HEK293 (cell line): Measurements from ENCODE around the gene PPP2CA.
"Not testable (repeated sequence)": the region's sequence is repeated elsewhere in the genome, so short reads cannot be mapped to it uniquely, and the experiment has no call there.

ENCODE experiments used
- BCL11A ChIP-seq: fragments of 450-650 bp; formaldehyde crosslinking; IDR thresholded peaks from 2 replicates; pipeline ENCODE4 v1.5.1; 2016; ENCODE audit warnings: low read depth, missing biosample characterization, missing genetic modification characterization
- FEZF1 ChIP-seq: fragments of 450-650 bp; formaldehyde crosslinking; IDR thresholded peaks from 2 replicates; pipeline ENCODE4 v1.5.1; 2016; ENCODE audit warnings: missing biosample characterization, missing genetic modification characterization
- RBAK ChIP-seq: fragments of 450-650 bp; formaldehyde crosslinking; IDR thresholded peaks from 2 replicates; pipeline ENCODE4 v1.5.1; 2016; ENCODE audit warnings: missing biosample characterization, missing genetic modification characterization
- ZBTB7A ChIP-seq: fragments of 450-650 bp; formaldehyde crosslinking; IDR thresholded peaks from 2 replicates; pipeline ENCODE4 v1.5.1; 2016; ENCODE audit warnings: low read depth, missing biosample characterization, missing genetic modification characterization
- ZNF214 ChIP-seq: fragments of 450-650 bp; formaldehyde crosslinking; IDR thresholded peaks from 2 replicates; pipeline ENCODE4 v1.5.1; 2017; ENCODE audit warnings: missing biosample characterization, mild to moderate bottlenecking, missing genetic modification characterization, borderline replicate concordance
- ZNF274 ChIP-seq, 2 experiments: fragments of 200-500 bp in 1 of 2; fragments of 450-650 bp in 1 of 2; sonication (Bioruptor generic) in 1 of 2; formaldehyde crosslinking in 1 of 2; IDR thresholded peaks; 2 replicates each; pipeline versions ENCODE4 v1.5.1 to v1.6.1; 2014 to 2016; ENCODE audit warnings: borderline replicate concordance in 1 of 2, inconsistent platforms in 1 of 2, low read length in 1 of 2, missing biosample characterization in 1 of 2, missing genetic modification characterization in 1 of 2
- ZNF549 ChIP-seq: fragments of 450-650 bp; IDR thresholded peaks from 2 replicates; pipeline ENCODE4 v1.5.1; 2018; ENCODE audit warnings: missing biosample characterization, missing genetic modification characterization, mild to moderate bottlenecking, inconsistent platforms, moderate library complexity
- ZNF747 ChIP-seq: fragments of 450-650 bp; formaldehyde crosslinking; IDR thresholded peaks from 2 replicates; pipeline ENCODE4 v1.5.1; 2016; ENCODE audit warnings: missing biosample characterization, missing genetic modification characterization
- ZNF768 ChIP-seq: fragments of 450-650 bp; formaldehyde crosslinking; IDR thresholded peaks from 2 replicates; pipeline ENCODE4 v1.5.1; 2018; ENCODE audit warnings: missing biosample characterization, mild to moderate bottlenecking, missing genetic modification characterization
- TF ChIP-seq, protein P1 (sequence below): fragments of 450-650 bp; formaldehyde crosslinking; IDR thresholded peaks from 2 replicates; pipeline ENCODE4 v1.5.1; 2016; ENCODE audit warnings: missing biosample characterization, missing genetic modification characterization

DNA sequence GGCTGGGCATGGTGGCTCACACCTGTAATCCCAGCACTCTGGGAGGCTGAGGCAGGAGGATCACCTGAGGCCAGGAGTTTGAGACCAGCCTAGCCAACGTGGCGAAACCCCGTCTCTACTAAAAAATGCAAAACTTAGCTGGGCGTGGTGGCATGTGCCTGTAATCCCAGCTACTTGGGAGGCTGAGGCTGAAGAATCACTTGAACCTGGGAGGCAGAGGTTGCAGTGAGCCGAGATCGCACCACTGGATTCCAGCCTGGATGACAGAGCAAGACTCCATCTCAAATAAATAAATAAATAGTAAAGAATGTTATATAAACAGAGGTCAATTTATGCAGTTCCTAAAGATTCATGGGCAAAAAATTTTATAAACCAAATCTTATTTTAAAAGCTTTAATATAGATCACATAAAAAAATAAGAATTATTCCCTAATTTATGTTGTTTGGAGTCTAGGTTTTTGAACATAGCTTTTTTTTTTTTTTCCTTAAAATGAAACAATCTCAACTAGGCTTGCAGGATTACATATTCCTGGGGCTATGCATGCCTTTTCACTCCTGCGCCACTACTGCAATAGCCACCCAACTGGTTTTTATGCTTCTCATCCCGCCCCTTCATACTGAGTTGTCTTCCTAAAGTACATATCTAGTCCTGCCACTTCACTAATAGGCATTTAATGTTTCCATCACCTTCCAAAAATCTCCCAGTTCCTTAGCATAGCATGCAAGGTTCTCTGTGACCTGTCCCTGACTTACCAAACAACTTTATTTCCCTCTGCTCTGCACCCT is 27.7 kb upstream of the PPP2CA start:
- TF ChIP-seq, protein P1, sequence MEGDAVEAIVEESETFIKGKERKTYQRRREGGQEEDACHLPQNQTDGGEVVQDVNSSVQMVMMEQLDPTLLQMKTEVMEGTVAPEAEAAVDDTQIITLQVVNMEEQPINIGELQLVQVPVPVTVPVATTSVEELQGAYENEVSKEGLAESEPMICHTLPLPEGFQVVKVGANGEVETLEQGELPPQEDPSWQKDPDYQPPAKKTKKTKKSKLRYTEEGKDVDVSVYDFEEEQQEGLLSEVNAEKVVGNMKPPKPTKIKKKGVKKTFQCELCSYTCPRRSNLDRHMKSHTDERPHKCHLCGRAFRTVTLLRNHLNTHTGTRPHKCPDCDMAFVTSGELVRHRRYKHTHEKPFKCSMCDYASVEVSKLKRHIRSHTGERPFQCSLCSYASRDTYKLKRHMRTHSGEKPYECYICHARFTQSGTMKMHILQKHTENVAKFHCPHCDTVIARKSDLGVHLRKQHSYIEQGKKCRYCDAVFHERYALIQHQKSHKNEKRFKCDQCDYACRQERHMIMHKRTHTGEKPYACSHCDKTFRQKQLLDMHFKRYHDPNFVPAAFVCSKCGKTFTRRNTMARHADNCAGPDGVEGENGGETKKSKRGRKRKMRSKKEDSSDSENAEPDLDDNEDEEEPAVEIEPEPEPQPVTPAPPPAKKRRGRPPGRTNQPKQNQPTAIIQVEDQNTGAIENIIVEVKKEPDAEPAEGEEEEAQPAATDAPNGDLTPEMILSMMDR (tag by site-specific recombination) = not testable (repeated sequence)
- not testable (repeated sequence) for TF ChIP-seq RBAK (tag by site-specific recombination); BCL11A (tag by site-specific recombination); ZNF214 (tag by site-specific recombination); ZNF747 (tag by site-specific recombination); ZBTB7A (tag by site-specific recombination); FEZF1 (tag by site-specific recombination); ZNF274 (IDR thresholded peaks at IDR 0.05; ENCODE audit: low read length); ZNF274 (tag by site-specific recombination; IDR thresholded peaks at IDR 0.05; ENCODE audit: borderline replicate concordance); ZNF549 (tag by site-specific recombination); ZNF768 (tag by site-specific recombination)
